H1 (cell line): Measurements from ENCODE around the gene MS4A18. TPM values are rescaled to one million over a fixed set of nuclear protein-coding genes. Genes with fewer than 3 reads are reported as not detected.

Experiments used
- CTCF ChIA-PET: fragments of 300-600 bp; sonication (Branson Sonifier 250); formaldehyde crosslinking; loops from one replicate; lab custom pipeline; 2021; ENCODE audit not compliant: partially characterized antibody; lab: Charles Lee
- POLR2A ChIA-PET: fragments of 300-600 bp; sonication (Branson Sonifier 250); formaldehyde crosslinking; loops from one replicate; lab custom pipeline; 2021; ENCODE audit warnings: inconsistent platforms; ENCODE audit not compliant: partially characterized antibody; lab: Charles Lee
- DNase-seq, 2 experiments: peaks; one replicate each; pipeline versions ENCODE4 v3.0.0 to v3.0.0-alpha.2; 2010 to 2022; ENCODE audit warnings: low spot score in 2 of 2, low read depth in 1 of 2, mixed read lengths in 1 of 2
- FAIRE-seq: peaks from 2 replicates; lab custom pipeline; 2011; peaks lifted over from hg19 to GRCh38; lab: Jason Lieb, UNC
- H2AFZ ChIP-seq: 2 replicates; pipeline ENCODE4 v1.8.1; 2012; ENCODE audit warnings: low read length, inconsistent platforms
- H2AK5ac ChIP-seq: 2 replicates; pipeline ENCODE4 v1.6.1; 2013; ENCODE audit warnings: low read depth, low read length
- H2BK120ac ChIP-seq: replicated peaks from 2 replicates; pipeline ENCODE3; 2013; ENCODE audit warnings: low read depth, low read length, inconsistent platforms
- H2BK12ac ChIP-seq: 2 replicates; pipeline ENCODE4 v1.6.1; 2013; ENCODE audit warnings: low read depth, low read length
- H2BK15ac ChIP-seq: 2 replicates; pipeline ENCODE4 v1.6.1; 2013; ENCODE audit warnings: low read length
- H2BK20ac ChIP-seq: 2 replicates; pipeline ENCODE4 v1.6.1; 2013; ENCODE audit warnings: low read length
- H2BK5ac ChIP-seq: 2 replicates; pipeline ENCODE4 v1.6.1; 2013; ENCODE audit warnings: low read depth, low read length
- H3K14ac ChIP-seq: 2 replicates; pipeline ENCODE4 v1.6.1; 2013; ENCODE audit warnings: inconsistent platforms; ENCODE audit not compliant: insufficient read length
- H3K18ac ChIP-seq: 2 replicates; pipeline ENCODE4 v1.6.1; 2013; ENCODE audit warnings: low read length; ENCODE audit errors: extremely low read depth
- H3K23ac ChIP-seq: 2 replicates; pipeline ENCODE4 v1.6.1; 2013; ENCODE audit warnings: inconsistent platforms; ENCODE audit not compliant: insufficient read length
- H3K23me2 ChIP-seq: 2 replicates; pipeline ENCODE4 v1.6.1; 2013; ENCODE audit warnings: low read depth, low read length
- H3K27ac ChIP-seq: 2 replicates; pipeline ENCODE4 v1.6.1; 2011; ENCODE audit warnings: low read depth, low read length, inconsistent platforms
- H3K27me3 ChIP-seq, 4 experiments: replicated peaks in 1 of 4; 1 replicate in 1 of 4; 2 replicates in 3 of 4; pipeline versions ENCODE4 v1.6.1 to v1.8.1; 2011 to 2013; ENCODE audit warnings: low read length in 3 of 4, mild to moderate bottlenecking in 3 of 4, inconsistent platforms in 2 of 4, mixed read lengths in 2 of 4, moderate library complexity in 1 of 4; ENCODE audit not compliant: control insufficient read depth in 3 of 4, insufficient read depth in 3 of 4; ENCODE audit errors: extremely low read depth in 1 of 4
- H3K36me3 ChIP-seq, 4 experiments: 2 replicates each; pipeline versions ENCODE4 v1.6.1 to v1.8.1; 2011 to 2013; ENCODE audit warnings: mild to moderate bottlenecking in 4 of 4, low read length in 3 of 4, moderate library complexity in 2 of 4, control low read depth in 1 of 4, inconsistent platforms in 1 of 4; ENCODE audit not compliant: insufficient read depth in 4 of 4, control insufficient read depth in 2 of 4
- H3K4ac ChIP-seq: replicated peaks from 2 replicates; pipeline ENCODE3; 2013; ENCODE audit warnings: low read length, low read depth, mixed read lengths, inconsistent platforms; ENCODE audit not compliant: insufficient read length
- H3K4me1 ChIP-seq, 4 experiments: replicated peaks in 1 of 4; 1 replicate in 1 of 4; 2 replicates in 3 of 4; pipeline versions ENCODE4 v1.6.1 to v1.8.1; 2011 to 2013; ENCODE audit warnings: low read length in 3 of 4, inconsistent platforms in 2 of 4, mixed read lengths in 1 of 4; ENCODE audit not compliant: insufficient read depth in 4 of 4, control insufficient read depth in 3 of 4
- H3K4me2 ChIP-seq, 2 experiments: 2 replicates each; pipeline versions ENCODE4 v1.6.1 to v1.8.1; 2011 to 2013; ENCODE audit warnings: low read depth in 2 of 2, low read length in 2 of 2, control low read depth in 1 of 2, inconsistent platforms in 1 of 2, mild to moderate bottlenecking in 1 of 2; ENCODE audit not compliant: insufficient read depth in 1 of 2
- H3K4me3 ChIP-seq, 4 experiments: fragments of 200-600, 300-600 bp in 1 of 4; sonication (generic), shearing (Covaris generic), sonication (Bioruptor Twin) in 1 of 4; 2 replicates each; pipeline versions ENCODE4 v1.5.1 to v1.8.1; 2011 to 2016; ENCODE audit warnings: low read length in 4 of 4, low read depth in 3 of 4, control low read depth in 2 of 4, inconsistent platforms in 2 of 4, mild to moderate bottlenecking in 2 of 4, mixed read lengths in 1 of 4, moderate library complexity in 1 of 4; ENCODE audit not compliant: insufficient read depth in 2 of 4; ENCODE audit errors: extremely low read depth in 1 of 4
- H3K56ac ChIP-seq: replicated peaks from 2 replicates; pipeline ENCODE3; 2013; ENCODE audit warnings: low read depth, mild to moderate bottlenecking, mixed read lengths, low read length, inconsistent platforms; ENCODE audit not compliant: insufficient read length
- H3K79me1 ChIP-seq: 2 replicates; pipeline ENCODE4 v1.6.1; 2013; ENCODE audit warnings: low read depth, low read length, control low read depth
- H3K79me2 ChIP-seq, 2 experiments: 2 replicates each; pipeline versions ENCODE4 v1.6.1 to v1.8.1; 2012 to 2013; ENCODE audit warnings: low read length in 2 of 2, mild to moderate bottlenecking in 2 of 2, inconsistent platforms in 1 of 2; ENCODE audit not compliant: insufficient read depth in 2 of 2, control insufficient read depth in 1 of 2
- H3K9ac ChIP-seq, 4 experiments: replicated peaks in 1 of 4; 1 replicate in 1 of 4; 2 replicates in 3 of 4; pipeline versions ENCODE4 v1.6.1 to v1.8.1; 2011 to 2013; ENCODE audit warnings: low read depth in 3 of 4, low read length in 3 of 4, control low read depth in 2 of 4, mild to moderate bottlenecking in 2 of 4, moderate library complexity in 2 of 4, inconsistent platforms in 1 of 4; ENCODE audit errors: extremely low read depth in 1 of 4
- H3K9me3 ChIP-seq, 2 experiments: 2 replicates each; pipeline versions ENCODE4 v1.6.1 to v1.8.1; 2012 to 2013; ENCODE audit warnings: mild to moderate bottlenecking in 2 of 2, moderate library complexity in 2 of 2, control low read depth in 1 of 2, inconsistent platforms in 1 of 2, low read depth in 1 of 2, low read length in 1 of 2, mixed read lengths in 1 of 2; ENCODE audit not compliant: insufficient read depth in 2 of 2
- H4K20me1 ChIP-seq, 2 experiments: replicated peaks in 1 of 2; 2 replicates each; pipeline versions ENCODE3 to v1.8.1; 2011 to 2013; ENCODE audit warnings: inconsistent platforms in 2 of 2, low read length in 2 of 2, mild to moderate bottlenecking in 1 of 2; ENCODE audit not compliant: insufficient read depth in 2 of 2, control insufficient read depth in 1 of 2
- H4K5ac ChIP-seq: 2 replicates; pipeline ENCODE4 v1.6.1; 2013; ENCODE audit warnings: low read length, low read depth, mixed read lengths, inconsistent platforms; ENCODE audit not compliant: insufficient read length
- H4K8ac ChIP-seq: 2 replicates; pipeline ENCODE4 v1.8.0; 2013; ENCODE audit warnings: mild to moderate bottlenecking, moderate library complexity, low read length, inconsistent platforms; ENCODE audit not compliant: insufficient read depth; ENCODE audit errors: extremely low read depth
- H4K91ac ChIP-seq: replicated peaks from 2 replicates; pipeline ENCODE3; 2013; ENCODE audit warnings: low read length, mixed read lengths, inconsistent platforms; ENCODE audit not compliant: insufficient read length
- BRCA1 ChIP-seq: IDR thresholded peaks from 2 replicates; pipeline ENCODE4 v1.6.1; 2012; ENCODE audit warnings: low read depth, low read length, improper control_type of control experiment
- CBX5 ChIP-seq: fragments of 300-800, 300-1000 bp; sonication (generic); IDR thresholded peaks from 2 replicates; pipeline ENCODE4 v1.7.1; 2016; ENCODE audit warnings: antibody characterized with exemption, low read length, low read depth
- CHD1 ChIP-seq: IDR thresholded peaks from 2 replicates; pipeline ENCODE4 v1.6.1; 2012; ENCODE audit warnings: low read depth, low read length, improper control_type of control experiment
- E2F6 ChIP-seq: IDR thresholded peaks from 2 replicates; pipeline ENCODE4 v1.6.1; 2012; ENCODE audit warnings: inconsistent platforms
- GABPA ChIP-seq: IDR thresholded peaks from 2 replicates; pipeline ENCODE4 v1.6.1; 2011; ENCODE audit warnings: mild to moderate bottlenecking, low read length, moderate library complexity, borderline replicate concordance; ENCODE audit not compliant: insufficient read depth
- KDM1A ChIP-seq: fragments of 200-600, 300-600 bp; sonication (generic); IDR thresholded peaks from 2 replicates; pipeline ENCODE4 v1.7.1; 2016; ENCODE audit warnings: mild to moderate bottlenecking, low read length, borderline replicate concordance
- PHF8 ChIP-seq: fragments of 200-600 bp; sonication (generic); conservative IDR thresholded peaks from 2 replicates; pipeline ENCODE4 v1.7.1; 2012; ENCODE audit warnings: low read depth, mild to moderate bottlenecking, inconsistent platforms, low read length, moderate library complexity
- POU5F1 ChIP-seq: IDR thresholded peaks from 2 replicates; pipeline ENCODE4 v1.6.1; 2011; ENCODE audit warnings: low read depth, mild to moderate bottlenecking, low read length, moderate library complexity
- RNF2 ChIP-seq: fragments of 200-900, 300-1000 bp; sonication (generic); IDR thresholded peaks from 2 replicates; pipeline ENCODE4 v1.7.1; 2016; ENCODE audit warnings: borderline replicate concordance, low read depth, mild to moderate bottlenecking, antibody characterized with exemption, low read length; ENCODE audit not compliant: poor library complexity, severe bottlenecking; ENCODE audit errors: missing control alignments
- SUZ12 ChIP-seq: fragments of 200-600 bp; sonication (generic); IDR thresholded peaks from 2 replicates; pipeline ENCODE4 v1.6.1; 2012; ENCODE audit warnings: mild to moderate bottlenecking, inconsistent platforms, low read length, moderate library complexity, mixed read lengths
- TBP ChIP-seq: IDR thresholded peaks from 2 replicates; pipeline ENCODE4 v1.6.1; 2011; ENCODE audit warnings: low read depth, low read length, improper control_type of control experiment
- ZNF274 ChIP-seq: IDR thresholded peaks from 2 replicates; pipeline ENCODE4 v1.7.0; 2012; ENCODE audit warnings: low read length, borderline replicate concordance; ENCODE audit errors: extremely low read depth
- WGBS, 2 experiments: shearing (Covaris generic) in 1 of 2; methylation state at CpG; one replicate each; pipeline versions ENCODE4 v1.1.6 to v1.1.7; 2013 to 2015; ENCODE audit warnings: low lambda C conversion rate in 2 of 2, mixed read lengths in 2 of 2, inconsistent platforms in 1 of 2, low coverage in 1 of 2, missing lambda C conversion rate in 1 of 2; ENCODE audit not compliant: insufficient replicate concordance in 2 of 2, insufficient coverage in 1 of 2, insufficient read length in 1 of 2; ENCODE audit errors: extremely low coverage in 1 of 2, missing lambda C conversion rate in 1 of 2; 5-methylcytosine and 5-hydroxymethylcytosine counted together
- polyA plus RNA-seq, 7 experiments: library from polyadenylated mRNA; depleted of rRNA in 3 of 7; stranded (reverse) in 5 of 7; unstranded in 2 of 7; fragments of >200 nt in 5 of 7; fragments of 200-250 nt in 2 of 7; gene quantifications; 1 replicate in 5 of 7; 2 replicates in 1 of 7; 4 replicates in 1 of 7; pipeline versions ENCODE4 v1.2.1 to v1.2.3, GENCODE V29; 2011 to 2013; ENCODE audit warnings: missing spikeins in 2 of 7, mixed read lengths in 2 of 7
- total RNA-seq: library from RNA; stranded (reverse); fragmentation: NEBNext Ultra II Directional; extraction: Animal tissue kit (Norgen Biotek cat#: 25700); gene quantifications from 2 replicates; pipeline ENCODE4 v1.2.1, GENCODE V29; 2021

The MS4A18 gene
- total and polyA plus RNA-seq, 2 of the 8 experiments (the other 6 are each of a cell fraction or from before 2014, with no cell fraction given): not detected

- H3K4me1 ChIP-seq: no peaks in the 10 kb centered on the region; a peak in 1 of 7 replicates
- 0 out of 4 replicates have a peak, but pooled peaks cover 0 to 3% of the 10 kb centered on the region in 2 experiments for H3K9me3 ChIP-seq
- H3K23ac ChIP-seq: no peak overlapping the region
- H4K20me1 ChIP-seq: no peaks in the 10 kb centered on the region
- no peak overlapping the region for H2AFZ ChIP-seq
- no peak overlapping the region for H3K18ac ChIP-seq
- no peak overlapping the region for H2BK5ac ChIP-seq
- ChIA-PET POLR2A (interaction anchor here (1.1 to 1.3 kb wide), 2 partner anchors 10 to 66 kb away, joined by 3 to 4 read pairs; partner anchors contain the start of gene CCDC86), CTCF (interaction anchor here (0.7 to 11.8 kb wide), 26 partner anchors 9 to 342 kb away, joined by 3 to 145 read pairs (median 5); partner anchors contain the start of genes MS4A10 and MS4A15)
- no peak for FAIRE-seq
- no peak overlapping the region for H3K56ac ChIP-seq
- no peaks in the 10 kb centered on the region for H3K79me2 ChIP-seq
- H3K27me3 ChIP-seq: no peaks in the 10 kb centered on the region
- no peak overlapping the region for H3K27ac ChIP-seq
- H3K9ac ChIP-seq: no peak overlapping the region
- no peak overlapping the region for H4K91ac ChIP-seq
- H3K36me3 ChIP-seq: no peaks in the 10 kb centered on the region
- H3K4ac ChIP-seq: no peak overlapping the region
- H3K14ac ChIP-seq: no peak overlapping the region
- DNase-seq: no peak
- no peak overlapping the region for H2BK15ac ChIP-seq
- H3K79me1 ChIP-seq: no peaks in the 10 kb centered on the region
- no peak overlapping the region for H2BK12ac ChIP-seq
- no peak overlapping the region for H3K4me3 ChIP-seq
- no peaks in the 10 kb centered on the region for H3K23me2 ChIP-seq
- H2BK20ac ChIP-seq: no peak overlapping the region
- H2BK120ac ChIP-seq: no peak overlapping the region
- no peak overlapping the region for H4K8ac ChIP-seq
- H4K5ac ChIP-seq: no peak overlapping the region
- 90% methylated on average over 3 of the region's 4 CpGs; no CpG with 5 or more reads in 1 of the 2 experiments for WGBS, 2 experiments
- no peak overlapping the region for H3K4me2 ChIP-seq
- no peak overlapping the region for H2AK5ac ChIP-seq
- no peak for TF ChIP-seq BRCA1
- no peak for TF ChIP-seq E2F6
- TF ChIP-seq SUZ12: no peak
- TF ChIP-seq GABPA: no peak
- TF ChIP-seq KDM1A: no peak
- no peak for TF ChIP-seq POU5F1
- no peak for TF ChIP-seq ZNF274
- no peak for TF ChIP-seq PHF8
- TF ChIP-seq RNF2: no peak
- no peak for TF ChIP-seq CBX5
- TF ChIP-seq TBP: no peak
- no peak for TF ChIP-seq CHD1
Measured at GRCh38 chr11:60776167-60776566, 51.6 kb downstream of the MS4A18 start.
